DMS 273 (cell line): ENCODE results near the gene EIF2AK2.

Source experiments
- DNase-seq: peaks from one replicate; lab custom pipeline; 2025; ENCODE audit not compliant: unreplicated experiment; lab: John Stamatoyannopoulos, UW

Gene EIF2AK2

GRCh38 chr2:37173741-37174140, 17.0 kb upstream of the EIF2AK2 start:
- DNase-seq: no peak

GRCh38 chr2:37171624-37171950, 14.8 kb upstream of the EIF2AK2 start:
- no peak for DNase-seq

DNA sequence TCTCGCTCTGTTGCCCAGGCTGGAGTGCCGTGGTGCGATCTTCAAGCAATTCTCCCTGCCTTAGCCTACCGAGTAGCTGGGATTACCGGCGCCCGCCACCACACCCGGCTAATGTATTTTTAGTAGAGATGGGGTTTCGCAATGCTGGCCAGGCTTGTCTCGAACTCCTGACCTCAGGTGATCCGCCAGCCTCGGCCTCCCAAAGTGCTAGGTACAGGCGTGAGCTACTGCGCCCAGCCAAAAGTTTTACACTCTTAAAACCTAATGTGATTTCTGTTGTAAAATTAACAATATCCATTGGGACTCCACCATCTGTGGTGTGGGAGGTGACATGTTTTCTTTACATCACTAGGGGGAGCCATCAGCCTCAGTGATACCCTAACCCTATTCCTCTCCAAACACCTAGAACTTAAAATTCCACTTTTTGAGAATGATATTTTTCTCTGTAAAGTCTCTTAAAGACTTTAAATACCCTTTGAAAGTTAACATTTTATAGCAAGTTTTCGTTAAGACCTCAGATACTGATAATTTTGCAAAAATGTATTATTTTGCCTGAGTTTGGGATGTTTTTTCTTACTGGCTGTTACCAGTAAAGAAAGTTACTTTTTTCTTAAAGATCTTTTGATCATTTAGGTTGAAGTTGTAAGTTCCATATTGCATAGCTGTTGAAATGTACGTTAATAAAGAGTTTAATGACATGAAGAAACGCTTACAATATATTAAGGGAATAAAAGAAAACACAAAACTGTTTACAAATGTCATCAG, 11.6 kb upstream of the EIF2AK2 start:
- peak; percentile 68 for DNase-seq

- DNase-seq: no peak
Observed at GRCh38 chr2:37167636-37168180, 10.9 kb upstream of the EIF2AK2 start.

GRCh38 chr2:37164757-37165156, 8.0 kb upstream of the EIF2AK2 start:
- DNase-seq: no peak

- DNase-seq: peak; percentile 75
Observed at GRCh38 chr2:37156071-37156856, 516 bp downstream of the EIF2AK2 start.

DNA sequence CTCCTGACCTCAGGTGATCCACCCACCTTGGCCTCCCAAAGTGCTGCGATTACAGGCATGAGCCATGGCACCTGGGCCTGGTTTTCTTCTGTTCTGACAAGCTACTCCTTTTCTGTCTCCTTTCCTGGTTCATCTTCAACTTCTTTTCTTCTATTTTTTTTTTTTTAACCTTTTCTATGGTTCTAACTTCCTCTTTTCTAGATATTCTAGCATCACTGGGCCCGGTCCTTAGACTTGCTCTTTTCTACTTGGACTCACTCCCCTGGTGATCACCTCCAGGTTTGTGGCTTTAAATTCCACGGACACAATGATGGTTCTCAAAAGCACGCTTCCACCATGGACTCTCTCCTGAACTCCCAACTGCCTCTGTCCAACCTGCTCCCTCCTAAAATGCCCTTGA, 2.0 kb downstream of the EIF2AK2 start:
- DNase-seq: no peak

- DNase-seq: no peak
Observed at GRCh38 chr2:37153224-37153623, 3.6 kb downstream of the EIF2AK2 start.

DNA sequence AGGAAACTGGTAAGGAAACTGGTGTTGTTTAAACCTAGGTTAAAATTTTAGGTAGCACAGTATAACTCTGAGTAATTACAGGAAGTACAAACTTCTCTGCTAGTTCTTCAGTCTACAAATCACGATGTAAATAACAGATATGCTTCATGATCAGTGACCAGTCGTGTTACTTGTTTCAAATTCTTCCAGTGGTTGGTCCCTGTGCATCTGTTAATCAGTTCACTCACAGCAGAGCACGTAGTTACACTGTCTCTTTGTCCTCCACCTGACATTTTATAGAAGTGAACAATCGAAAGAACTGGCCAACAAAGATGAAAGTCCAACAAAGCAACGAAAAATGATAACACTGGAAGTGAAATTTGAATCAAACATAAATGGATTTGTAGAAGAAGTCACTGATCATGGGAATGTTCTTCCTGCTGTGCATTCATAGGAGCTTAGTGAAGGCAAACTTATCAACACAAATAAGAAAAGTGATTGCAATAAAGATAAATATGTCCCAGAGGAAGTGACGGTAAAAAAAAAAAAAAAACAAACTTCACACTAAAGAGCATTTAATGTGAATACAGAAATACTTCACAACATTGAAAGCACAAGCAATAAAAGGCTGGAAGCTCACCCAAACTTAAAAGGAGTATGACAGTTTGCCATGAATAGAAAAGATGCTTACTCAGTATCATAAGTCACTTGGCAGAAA, 7.0 kb downstream of the EIF2AK2 start:
- no peak for DNase-seq

DNA sequence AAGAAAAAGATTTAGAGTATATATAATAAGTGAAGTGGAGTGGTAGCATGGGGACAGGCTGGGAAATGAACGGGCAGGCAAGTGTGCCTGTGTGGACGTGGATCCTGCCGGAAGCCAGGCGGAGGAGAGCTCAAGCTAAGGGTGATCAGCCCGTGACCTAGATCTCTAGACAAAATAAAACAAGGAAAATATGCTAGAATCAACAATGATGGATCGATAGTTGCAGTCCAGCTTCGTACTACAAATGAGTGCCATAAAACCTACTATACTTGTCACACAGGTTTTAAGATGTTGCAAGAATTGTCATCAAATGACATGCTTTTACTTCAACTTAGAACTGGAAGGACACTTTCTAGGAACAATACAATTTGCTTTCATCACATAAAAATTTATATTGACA, 8.5 kb downstream of the EIF2AK2 start:
- DNase-seq: no peak

GRCh38 chr2:37146062-37146461, 10.7 kb downstream of the EIF2AK2 start:
- DNase-seq: no peak

- DNase-seq: no peak
Observed at GRCh38 chr2:37143974-37144373, 12.8 kb downstream of the EIF2AK2 start.

DNA sequence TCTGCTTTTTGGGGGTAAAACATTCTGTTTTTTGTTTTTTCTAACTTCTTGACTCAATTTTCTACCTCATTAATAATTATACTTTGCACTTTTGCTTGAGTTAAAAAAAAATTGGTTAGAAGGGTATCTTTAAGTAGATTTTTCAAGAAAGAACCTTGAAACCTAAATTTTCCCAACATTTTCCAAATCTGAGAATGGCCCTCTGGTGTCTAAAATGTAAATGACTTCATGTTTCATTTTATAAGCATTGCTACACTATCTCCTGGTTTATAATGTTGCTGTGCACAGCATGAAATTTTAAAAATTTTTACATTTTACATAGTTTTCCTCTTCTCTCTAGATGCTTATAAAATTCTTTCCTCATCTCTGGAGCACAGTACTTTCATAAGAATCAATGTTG, 14.2 kb downstream of the EIF2AK2 start:
- DNase-seq: no peak

DNA sequence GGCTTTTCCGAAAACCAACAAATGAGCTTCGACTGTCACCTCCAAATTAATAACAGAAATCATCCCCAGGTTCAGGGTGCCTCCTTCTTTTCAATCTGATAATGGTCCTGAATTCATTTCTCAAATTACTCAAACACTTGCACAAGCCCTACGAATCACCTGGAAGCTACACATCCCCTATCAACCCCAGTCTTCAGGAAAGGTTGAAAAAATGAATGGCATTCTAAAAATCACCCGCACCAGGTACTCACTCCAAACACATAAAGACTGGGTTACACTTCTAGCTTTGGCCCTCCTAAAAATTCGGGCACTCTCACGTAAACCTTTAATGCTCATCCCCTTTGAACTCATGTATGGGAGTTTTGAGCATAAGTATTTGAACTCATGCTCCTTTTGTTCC, 23.9 kb downstream of the EIF2AK2 start:
- no peak for DNase-seq

- no peak for DNase-seq
Observed at GRCh38 chr2:37125416-37125815, 31.4 kb downstream of the EIF2AK2 start.

- no peak for DNase-seq
Observed at GRCh38 chr2:37119157-37119556, 37.6 kb downstream of the EIF2AK2 start.

DNA sequence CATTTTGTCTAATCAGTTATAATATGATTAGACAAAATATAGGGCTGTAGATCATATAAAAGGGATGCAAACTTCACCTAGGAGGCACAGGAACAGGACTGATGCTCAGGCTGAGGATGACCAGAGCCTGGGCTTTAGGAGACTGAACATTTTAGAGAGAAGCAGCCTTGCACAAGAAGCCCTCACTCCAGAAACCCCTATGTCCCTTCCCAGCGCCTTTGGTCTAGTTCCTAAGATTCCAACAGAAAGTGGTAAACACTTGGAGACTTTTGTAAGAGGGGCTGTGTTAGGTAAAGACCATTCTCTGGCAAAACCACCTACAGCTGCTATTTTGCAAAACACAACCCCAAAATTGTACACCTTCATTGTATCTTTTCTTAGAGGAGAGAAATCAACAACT, 39.2 kb downstream of the EIF2AK2 start:
- no peak for DNase-seq

DNA sequence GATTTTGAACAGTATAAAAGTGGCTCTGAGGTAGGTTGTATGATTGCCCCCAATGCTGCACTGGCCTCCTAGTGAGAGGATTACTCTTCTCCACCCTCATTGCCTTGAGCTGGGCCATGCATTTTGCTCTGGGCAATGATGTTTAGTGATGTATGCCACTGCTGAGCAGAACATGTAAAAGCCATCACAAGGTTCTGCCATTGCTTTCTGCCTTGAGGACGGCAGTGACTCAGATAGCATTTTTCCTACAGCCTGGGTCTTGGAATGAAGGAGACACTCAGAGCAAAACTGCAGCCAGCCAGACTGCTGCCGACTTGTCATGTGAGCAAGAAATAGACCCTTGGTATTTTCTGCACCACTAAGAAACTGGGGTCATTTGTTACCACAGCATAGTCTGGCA, 44.8 kb downstream of the EIF2AK2 start:
- DNase-seq: no peak

GRCh38 chr2:37110306-37111212, 46.2 kb downstream of the EIF2AK2 start:
- no peak for DNase-seq

DNA sequence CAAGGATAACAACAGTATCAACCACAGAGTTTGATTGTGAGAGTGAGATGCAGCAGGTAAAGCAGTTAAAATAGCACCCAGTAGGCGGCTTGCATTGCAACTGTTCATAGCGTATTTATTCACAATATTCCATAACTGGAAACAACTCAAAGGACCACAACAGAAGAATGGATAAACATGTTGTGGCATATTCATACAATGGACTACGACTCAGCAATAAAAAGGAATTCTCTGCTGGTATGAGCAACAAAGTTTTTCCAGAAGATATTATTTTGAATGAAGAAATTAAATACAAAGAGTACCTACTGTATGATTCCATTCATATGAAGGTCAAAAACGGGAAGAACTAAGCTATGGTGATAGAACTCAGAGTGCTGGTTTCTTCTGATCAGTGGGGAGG, 47.3 kb downstream of the EIF2AK2 start:
- no peak for DNase-seq

- no peak for DNase-seq
Observed at GRCh38 chr2:37105150-37105549, 51.6 kb downstream of the EIF2AK2 start.
